Measurements from ENCODE around the gene CACNA2D3. TPM values are rescaled to one million over a fixed set of nuclear protein-coding genes. Genes with fewer than 3 reads are reported as not detected.

The CACNA2D3 gene
- total and polyA plus RNA-seq, 4 donors: 0.72 to 2.4 (median 1.5) TPM

- Histone ChIP-seq H3K36me3 (ENCODE audit: control insufficient read depth in 1 of 2, insufficient read depth in 2 of 2, low read length in 1 of 2) (no peaks in the 10 kb centered on the region), H3K4me3 (ENCODE audit: low read length in 2 of 2) (no peak overlapping the region), H3K27me3 (ENCODE audit: control insufficient read depth in 1 of 2, insufficient read depth in 2 of 2, low read length in 1 of 2) (no peaks in the 10 kb centered on the region), H3K4me1 (ENCODE audit: control insufficient read depth in 1 of 2, insufficient read depth in 2 of 2, low read length in 2 of 2) (no peaks in the 10 kb centered on the region), H3K9me3 (ENCODE audit: control insufficient read depth, low read length) (no peaks in the 10 kb centered on the region), H3K27ac (ENCODE audit: low read depth in 1 of 2, low read length in 2 of 2) (no peak overlapping the region)
- DNase-seq (no peak), ATAC-seq (ENCODE audit: low FRiP score) (no peak)
- intact Hi-C loops (cut with DNase I): no loop called here
- 16 to 23% methylated on average over 2 of the region's 2 CpGs for WGBS, 2 donors
These were observed 424.7 kb downstream of the CACNA2D3 start for GRCh38 chr3:54547051-54547450.

GRCh38 chr3:54547846-54548245, 425.5 kb downstream of the CACNA2D3 start:
- intact Hi-C loops (cut with DNase I): no loop called here
- DNase-seq: no peak
- no peaks in the 10 kb centered on the region for H3K27me3 ChIP-seq (ENCODE audit: control insufficient read depth in 1 of 2, insufficient read depth in 2 of 2, low read length in 1 of 2)
- H3K9me3 ChIP-seq (ENCODE audit: control insufficient read depth, low read length): no peaks in the 10 kb centered on the region
- 88 to 91% methylated on average over 2 of the region's 2 CpGs for WGBS, 2 donors
- H3K4me3 ChIP-seq (ENCODE audit: low read length in 2 of 2): no peak overlapping the region
- H3K36me3 ChIP-seq (ENCODE audit: control insufficient read depth in 1 of 2, insufficient read depth in 2 of 2, low read length in 1 of 2): no peaks in the 10 kb centered on the region
- H3K27ac ChIP-seq (ENCODE audit: low read depth in 1 of 2, low read length in 2 of 2): no peak overlapping the region
- no peaks in the 10 kb centered on the region for H3K4me1 ChIP-seq (ENCODE audit: control insufficient read depth in 1 of 2, insufficient read depth in 2 of 2, low read length in 2 of 2)
- ATAC-seq (ENCODE audit: low FRiP score): no peak

- Histone ChIP-seq H3K4me1 (ENCODE audit: control insufficient read depth in 1 of 2, insufficient read depth in 2 of 2, low read length in 2 of 2) (no peaks in the 10 kb centered on the region), H3K9me3 (ENCODE audit: control insufficient read depth, low read length) (no peaks in the 10 kb centered on the region), H3K27me3 (ENCODE audit: control insufficient read depth in 1 of 2, insufficient read depth in 2 of 2, low read length in 1 of 2) (no peaks in the 10 kb centered on the region), H3K27ac (ENCODE audit: low read depth in 1 of 2, low read length in 2 of 2) (no peak overlapping the region), H3K36me3 (ENCODE audit: control insufficient read depth in 1 of 2, insufficient read depth in 2 of 2, low read length in 1 of 2) (no peaks in the 10 kb centered on the region), H3K4me3 (ENCODE audit: low read length in 2 of 2) (no peak overlapping the region)
- ATAC-seq (ENCODE audit: low FRiP score) (no peak), DNase-seq (no peak)
- WGBS, 2 donors: 79 to 83% methylated on average over 10 of the region's 10 CpGs
- intact Hi-C loops (cut with DNase I): no loop called here
These were observed 427.4 kb downstream of the CACNA2D3 start for GRCh38 chr3:54549607-54550220.

- 81 to 82% methylated on average over 19 of the region's 19 CpGs for WGBS, 2 donors
- intact Hi-C loops (cut with DNase I): no loop called here
- DNase-seq (no peak), ATAC-seq (ENCODE audit: low FRiP score) (no peak)
- no peaks in the 10 kb centered on the region for H3K4me1 ChIP-seq (ENCODE audit: control insufficient read depth in 1 of 2, insufficient read depth in 2 of 2, low read length in 2 of 2)
- H3K9me3 ChIP-seq (ENCODE audit: control insufficient read depth, low read length): no peaks in the 10 kb centered on the region
- no peak overlapping the region for H3K27ac ChIP-seq (ENCODE audit: low read depth in 1 of 2, low read length in 2 of 2)
- H3K4me3 ChIP-seq (ENCODE audit: low read length in 2 of 2): no peak overlapping the region
- H3K27me3 ChIP-seq (ENCODE audit: control insufficient read depth in 1 of 2, insufficient read depth in 2 of 2, low read length in 1 of 2): no peaks in the 10 kb centered on the region
- no peaks in the 10 kb centered on the region for H3K36me3 ChIP-seq (ENCODE audit: control insufficient read depth in 1 of 2, insufficient read depth in 2 of 2, low read length in 1 of 2)
These were observed 428.0 kb downstream of the CACNA2D3 start for GRCh38 chr3:54550221-54550977.

- no peak overlapping the region for H3K4me3 ChIP-seq (ENCODE audit: low read length in 2 of 2)
- DNase-seq (no peak), ATAC-seq (ENCODE audit: low FRiP score) (no peak)
- intact Hi-C loops (cut with DNase I): no loop called here
- no peak overlapping the region for H3K27ac ChIP-seq (ENCODE audit: low read depth in 1 of 2, low read length in 2 of 2)
- H3K36me3 ChIP-seq (ENCODE audit: control insufficient read depth in 1 of 2, insufficient read depth in 2 of 2, low read length in 1 of 2): no peaks in the 10 kb centered on the region
- H3K9me3 ChIP-seq (ENCODE audit: control insufficient read depth, low read length): no peaks in the 10 kb centered on the region
- H3K4me1 ChIP-seq (ENCODE audit: control insufficient read depth in 1 of 2, insufficient read depth in 2 of 2, low read length in 2 of 2): no peaks in the 10 kb centered on the region
- no peaks in the 10 kb centered on the region for H3K27me3 ChIP-seq (ENCODE audit: control insufficient read depth in 1 of 2, insufficient read depth in 2 of 2, low read length in 1 of 2)
- 64 to 65% methylated on average over 4 of the region's 4 CpGs for WGBS, 2 donors
These were observed 434.3 kb downstream of the CACNA2D3 start for GRCh38 chr3:54556630-54557029.

GRCh38 chr3:54557538-54558428, 435.4 kb downstream of the CACNA2D3 start:
- intact Hi-C loops (cut with DNase I): no loop called here
- no peak for DNase-seq
- Histone ChIP-seq H3K4me1 (ENCODE audit: control insufficient read depth in 1 of 2, insufficient read depth in 2 of 2, low read length in 2 of 2) (no peaks in the 10 kb centered on the region), H3K27ac (ENCODE audit: low read depth in 1 of 2, low read length in 2 of 2) (no peak overlapping the region), H3K27me3 (ENCODE audit: control insufficient read depth in 1 of 2, insufficient read depth in 2 of 2, low read length in 1 of 2) (no peaks in the 10 kb centered on the region), H3K4me3 (ENCODE audit: low read length in 2 of 2) (no peak overlapping the region), H3K36me3 (ENCODE audit: control insufficient read depth in 1 of 2, insufficient read depth in 2 of 2, low read length in 1 of 2) (no peaks in the 10 kb centered on the region), H3K9me3 (ENCODE audit: control insufficient read depth, low read length) (no peaks in the 10 kb centered on the region)
- ATAC-seq (ENCODE audit: low FRiP score): no peak
- 80 to 83% methylated on average over 12 of the region's 12 CpGs for WGBS, 2 donors

- intact Hi-C loops (cut with DNase I): no loop called here
- no peaks in the 10 kb centered on the region for H3K36me3 ChIP-seq (ENCODE audit: control insufficient read depth in 1 of 2, insufficient read depth in 2 of 2, low read length in 1 of 2)
- H3K4me1 ChIP-seq (ENCODE audit: control insufficient read depth in 1 of 2, insufficient read depth in 2 of 2, low read length in 2 of 2): no peaks in the 10 kb centered on the region
- H3K27ac ChIP-seq (ENCODE audit: low read depth in 1 of 2, low read length in 2 of 2): no peak overlapping the region
- ATAC-seq (ENCODE audit: low FRiP score) (no peak), DNase-seq (no peak)
- no peaks in the 10 kb centered on the region for H3K9me3 ChIP-seq (ENCODE audit: control insufficient read depth, low read length)
- 57 to 61% methylated on average over 12 of the region's 12 CpGs for WGBS, 2 donors
- H3K27me3 ChIP-seq (ENCODE audit: control insufficient read depth in 1 of 2, insufficient read depth in 2 of 2, low read length in 1 of 2): no peaks in the 10 kb centered on the region
- H3K4me3 ChIP-seq (ENCODE audit: low read length in 2 of 2): no peak overlapping the region
These were observed 441.3 kb downstream of the CACNA2D3 start for GRCh38 chr3:54563501-54564200.

GRCh38 chr3:54564374-54564925, 442.1 kb downstream of the CACNA2D3 start:
- Histone ChIP-seq H3K4me3 (ENCODE audit: low read length in 2 of 2) (no peak overlapping the region), H3K27ac (ENCODE audit: low read depth in 1 of 2, low read length in 2 of 2) (no peak overlapping the region), H3K27me3 (ENCODE audit: control insufficient read depth in 1 of 2, insufficient read depth in 2 of 2, low read length in 1 of 2) (no peaks in the 10 kb centered on the region), H3K36me3 (ENCODE audit: control insufficient read depth in 1 of 2, insufficient read depth in 2 of 2, low read length in 1 of 2) (no peaks in the 10 kb centered on the region), H3K4me1 (ENCODE audit: control insufficient read depth in 1 of 2, insufficient read depth in 2 of 2, low read length in 2 of 2) (no peaks in the 10 kb centered on the region), H3K9me3 (ENCODE audit: control insufficient read depth, low read length) (no peaks in the 10 kb centered on the region)
- DNase-seq: no peak
- 88 to 89% methylated on average over 6 of the region's 6 CpGs for WGBS, 2 donors
- intact Hi-C loops (cut with DNase I): no loop called here
- no peak for ATAC-seq (ENCODE audit: low FRiP score)
